GM12891 (cell line): Measurements from ENCODE around the gene HOXC5.

ENCODE experiments used
- POLR2A ChIP-seq: IDR thresholded peaks from 2 replicates; pipeline ENCODE4 v1.6.1; 2011; ENCODE audit warnings: low read depth, low read length, control low read depth
- POLR2AphosphoS5 ChIP-seq: IDR thresholded peaks from 2 replicates; pipeline ENCODE4 v1.6.1; 2011; ENCODE audit warnings: low read depth, low read length, control low read depth
- POU2F2 ChIP-seq: IDR thresholded peaks from 2 replicates; pipeline ENCODE4 v1.6.1; 2011; ENCODE audit warnings: low read depth, mild to moderate bottlenecking, control low read depth, low read length, moderate library complexity
- SPI1 ChIP-seq: IDR thresholded peaks from 2 replicates; pipeline ENCODE4 v1.6.1; 2011; ENCODE audit warnings: low read depth, low read length, control low read depth
- TAF1 ChIP-seq: IDR thresholded peaks from 2 replicates; pipeline ENCODE4 v1.6.1; 2011; ENCODE audit warnings: low read depth, low read length, control low read depth

GRCh38 chr12:54044425-54045103 is 11.7 kb downstream of the HOXC5 start:
- TF ChIP-seq POLR2A (no peak), POLR2AphosphoS5 (no peak), POU2F2 (no peak), SPI1 (no peak), TAF1 (no peak)
